AG08395 (cell line): ENCODE measurements around the gene SEPHS1.
"Not testable (repeated sequence)": the region's sequence is repeated elsewhere in the genome, so short reads cannot be mapped to it uniquely, and the experiment has no call there.

Source experiments
- DNase-seq: peaks from one replicate; pipeline ENCODE4 v3.0.0; 2012; ENCODE audit warnings: mixed read lengths, low spot score

SEPHS1 gene, protein sequence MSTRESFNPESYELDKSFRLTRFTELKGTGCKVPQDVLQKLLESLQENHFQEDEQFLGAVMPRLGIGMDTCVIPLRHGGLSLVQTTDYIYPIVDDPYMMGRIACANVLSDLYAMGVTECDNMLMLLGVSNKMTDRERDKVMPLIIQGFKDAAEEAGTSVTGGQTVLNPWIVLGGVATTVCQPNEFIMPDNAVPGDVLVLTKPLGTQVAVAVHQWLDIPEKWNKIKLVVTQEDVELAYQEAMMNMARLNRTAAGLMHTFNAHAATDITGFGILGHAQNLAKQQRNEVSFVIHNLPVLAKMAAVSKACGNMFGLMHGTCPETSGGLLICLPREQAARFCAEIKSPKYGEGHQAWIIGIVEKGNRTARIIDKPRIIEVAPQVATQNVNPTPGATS

DNA sequence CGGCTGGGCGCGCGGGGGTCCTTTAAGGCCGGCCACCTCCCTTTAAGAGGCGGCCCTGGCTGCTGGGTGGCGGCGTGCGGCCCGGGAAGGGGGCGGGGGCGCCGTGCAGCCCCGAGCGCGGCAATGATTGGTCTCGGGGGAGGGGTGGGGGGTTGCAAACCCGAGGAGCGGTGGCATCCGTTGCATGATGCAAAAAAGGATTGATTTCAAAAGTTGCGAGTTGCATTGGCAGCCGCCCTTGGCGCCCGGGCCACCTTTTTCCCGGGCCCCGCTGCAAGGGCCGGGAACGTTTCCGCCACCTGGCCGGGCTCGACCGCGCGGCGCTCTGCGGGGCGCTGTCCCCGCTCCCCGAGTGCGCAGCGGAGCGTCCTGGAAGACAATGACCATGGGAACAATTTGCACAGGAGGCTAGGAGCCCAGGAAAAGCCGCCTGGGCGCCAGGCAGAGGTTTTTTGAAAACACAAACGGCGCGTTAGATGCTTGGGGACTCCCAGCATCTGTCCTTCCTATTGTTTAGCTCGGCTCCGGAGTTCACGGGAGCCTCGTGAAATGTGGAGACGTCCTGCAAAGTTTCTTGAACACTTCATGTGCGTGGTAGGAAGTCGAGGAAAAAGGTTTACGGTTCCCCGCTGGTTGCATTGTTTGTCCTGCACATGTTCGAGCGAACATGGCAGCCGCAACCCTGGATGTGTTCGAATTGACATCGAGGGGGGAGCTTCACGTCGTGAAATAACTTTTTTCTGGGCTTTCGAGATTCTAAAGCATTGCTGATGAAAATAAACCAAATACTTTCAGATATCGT is at the start of gene SEPHS1:
TSS of gene SEPHS1 (minus strand) at position 78 of the 802 bp plus-strand sequence. CDS start 3,343 bp downstream, outside the sequence.
- DNase-seq = peak; percentile 72

DNA sequence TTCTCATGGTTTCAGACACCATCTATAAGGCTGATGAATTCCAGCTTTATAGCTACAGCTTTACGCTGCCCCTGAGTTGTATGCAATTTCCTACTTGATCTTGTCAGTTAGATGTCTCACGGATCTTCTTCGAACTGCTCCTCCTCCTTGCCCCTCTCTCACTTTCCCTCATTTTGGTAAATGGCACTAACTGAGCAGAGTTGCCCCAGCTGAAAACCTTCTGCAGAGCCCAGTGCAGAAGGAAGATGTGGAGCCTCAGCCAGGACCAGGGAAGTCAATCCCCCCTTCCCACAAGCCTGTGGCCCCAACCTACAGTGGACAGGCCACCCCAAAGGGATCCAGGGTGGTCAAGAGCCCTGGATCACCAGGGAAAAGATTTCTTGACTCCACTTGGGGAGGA is 49.0 kb upstream of the SEPHS1 start:
- no peak for DNase-seq

DNA sequence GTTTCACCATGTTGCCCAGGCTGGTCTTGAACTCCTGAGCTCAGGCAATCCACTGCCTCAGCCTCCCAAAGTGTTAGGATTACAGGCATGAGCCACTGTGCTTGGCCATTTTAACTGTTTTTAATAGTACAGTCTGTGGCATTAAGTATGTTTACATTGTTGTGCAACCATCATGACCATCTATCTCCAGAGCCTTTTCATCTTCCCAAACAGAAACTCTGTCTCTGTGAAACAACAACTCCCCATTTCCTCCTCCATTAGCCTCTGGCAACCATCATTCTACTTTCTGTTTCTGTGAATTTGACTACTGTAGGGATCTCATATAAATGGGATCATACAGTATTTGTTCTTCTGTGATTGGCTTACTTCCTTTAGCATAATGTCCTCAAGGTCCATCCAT is 48.3 kb upstream of the SEPHS1 start:
- DNase-seq = no peak

DNA sequence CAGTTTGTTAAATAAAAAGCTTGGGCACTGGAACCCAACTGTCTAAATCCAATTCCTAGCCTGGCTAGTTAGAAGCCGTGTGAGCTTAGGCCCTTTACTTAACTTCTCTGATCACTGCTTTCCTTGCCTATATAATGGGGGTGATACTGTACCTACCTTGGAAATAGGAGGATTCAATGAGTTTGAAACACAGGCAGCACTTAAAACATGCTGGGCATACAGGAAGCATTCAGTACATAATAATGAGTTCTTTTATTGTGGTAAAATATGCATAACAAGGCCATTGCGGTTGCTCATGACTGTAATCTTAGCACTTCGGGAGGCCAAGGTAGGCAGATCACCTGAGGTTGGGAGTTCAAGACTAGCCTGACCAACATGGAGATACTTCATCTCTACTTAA is 47.4 kb upstream of the SEPHS1 start:
- DNase-seq = no peak

DNA sequence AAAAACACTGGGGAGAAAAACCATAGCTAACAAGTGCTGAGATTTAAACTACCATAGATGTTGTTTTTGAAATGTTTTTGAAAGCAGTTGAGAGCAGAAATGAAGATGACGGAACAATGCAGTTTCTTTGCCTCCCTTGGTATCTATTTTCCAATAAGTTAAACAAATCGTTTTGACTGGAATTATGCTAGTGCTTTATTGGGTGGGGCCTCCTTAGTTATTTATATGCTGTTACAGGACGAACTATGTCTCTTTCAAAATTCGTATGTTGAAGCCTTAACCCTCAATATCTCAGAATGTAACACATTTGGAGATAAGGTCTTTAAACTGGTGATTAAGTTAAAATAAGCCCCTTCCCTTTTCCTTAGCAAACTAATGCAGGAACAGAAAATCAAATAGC is 45.5 kb upstream of the SEPHS1 start:
- no peak for DNase-seq

DNA sequence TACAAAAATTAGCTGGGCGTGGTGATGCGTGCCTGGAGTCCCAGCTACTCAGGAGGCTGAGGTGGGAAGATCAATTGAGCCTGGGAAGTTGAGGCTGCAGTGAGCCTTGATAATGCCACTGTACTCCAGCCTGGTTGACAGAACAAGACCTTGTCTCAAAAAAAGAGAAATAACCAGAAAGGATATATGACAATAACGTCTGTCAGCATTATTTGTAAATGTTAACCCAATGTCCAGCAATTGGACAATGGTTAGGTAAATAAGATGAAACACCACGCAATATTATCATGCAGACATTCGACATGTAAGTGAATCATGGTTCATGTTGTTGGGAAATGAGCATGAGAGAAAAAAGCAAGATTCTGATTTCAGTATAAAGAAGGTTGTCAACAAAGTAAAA is 44.6 kb upstream of the SEPHS1 start:
- DNase-seq = no peak

DNA sequence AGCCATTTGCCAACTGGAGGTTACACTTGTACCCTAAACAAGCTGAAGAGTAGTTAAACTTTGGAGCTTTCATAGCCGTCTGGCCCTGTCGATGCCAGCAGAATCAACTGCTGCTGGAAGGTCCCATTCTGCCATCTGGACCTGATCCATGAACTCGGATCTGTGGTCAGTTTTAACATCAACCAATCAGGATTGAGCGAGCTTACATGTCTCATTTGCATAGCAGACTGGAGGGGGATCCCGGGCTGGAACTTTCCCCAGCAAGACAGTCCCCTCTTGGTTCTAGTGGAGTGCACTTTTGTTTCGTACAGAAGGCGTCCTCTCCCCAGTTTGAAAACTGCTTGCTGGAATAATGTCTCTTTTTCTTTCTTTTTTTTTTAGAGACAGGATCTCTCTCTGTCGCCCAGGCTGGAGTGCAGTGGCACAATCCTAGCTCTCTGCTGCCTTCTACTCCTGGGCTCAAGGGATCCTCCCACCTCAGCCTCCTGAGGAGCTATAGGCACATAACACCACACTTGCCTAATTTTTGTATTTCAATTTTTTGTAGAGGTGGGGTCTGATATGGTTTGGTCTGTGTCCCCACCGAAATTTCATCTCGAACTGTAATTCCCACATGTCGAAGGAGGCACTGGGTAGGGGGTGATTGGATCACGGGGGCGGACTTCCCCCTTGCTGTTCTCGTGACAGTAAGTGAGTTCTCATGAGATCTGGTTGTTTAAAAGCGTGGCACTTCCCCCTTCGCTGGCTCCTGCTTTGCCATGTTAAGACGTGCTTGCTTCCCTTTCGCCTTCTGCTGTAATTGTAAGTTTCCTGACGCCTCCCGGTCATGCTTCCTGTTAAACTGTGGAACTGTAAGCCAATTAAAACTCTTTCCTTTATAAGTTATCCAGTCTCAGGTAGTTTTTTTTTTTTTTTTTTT is 42.8 kb upstream of the SEPHS1 start:
- DNase-seq = no peak

DNA sequence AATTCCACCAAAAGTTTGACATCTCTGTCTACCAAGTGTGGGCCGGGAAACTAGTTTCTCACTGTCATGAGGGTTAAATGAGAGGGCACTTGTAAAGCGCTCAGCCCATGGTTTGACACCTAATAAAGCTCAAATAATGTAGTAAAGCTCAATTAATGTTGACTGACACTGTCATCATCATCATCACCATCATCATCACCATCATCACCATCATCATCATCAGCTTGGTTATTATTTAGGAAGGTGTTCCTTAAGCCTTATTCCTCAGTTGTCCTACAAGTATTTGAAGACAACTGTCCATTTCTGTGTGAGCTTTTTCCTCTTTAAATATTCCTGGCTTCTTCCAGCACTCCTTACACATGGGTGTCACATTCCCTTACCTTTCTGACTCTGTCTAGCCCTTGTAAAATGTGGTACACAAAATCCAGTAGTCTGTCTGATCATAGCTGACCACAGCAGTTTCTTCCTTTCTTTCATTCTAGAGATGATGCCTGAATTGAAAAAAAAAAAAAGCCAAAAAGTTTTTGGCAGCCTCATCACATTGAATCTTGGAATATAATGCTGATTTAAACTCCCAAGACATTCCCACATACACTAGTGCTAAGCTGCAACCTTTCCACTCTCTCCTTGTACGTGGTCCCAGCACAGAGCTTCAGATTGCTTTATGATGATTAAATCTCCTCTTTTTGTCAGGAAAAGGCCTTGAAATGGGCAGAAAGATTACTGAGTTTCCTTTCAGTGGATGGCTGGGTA is 40.6 kb upstream of the SEPHS1 start:
- no peak for DNase-seq

DNA sequence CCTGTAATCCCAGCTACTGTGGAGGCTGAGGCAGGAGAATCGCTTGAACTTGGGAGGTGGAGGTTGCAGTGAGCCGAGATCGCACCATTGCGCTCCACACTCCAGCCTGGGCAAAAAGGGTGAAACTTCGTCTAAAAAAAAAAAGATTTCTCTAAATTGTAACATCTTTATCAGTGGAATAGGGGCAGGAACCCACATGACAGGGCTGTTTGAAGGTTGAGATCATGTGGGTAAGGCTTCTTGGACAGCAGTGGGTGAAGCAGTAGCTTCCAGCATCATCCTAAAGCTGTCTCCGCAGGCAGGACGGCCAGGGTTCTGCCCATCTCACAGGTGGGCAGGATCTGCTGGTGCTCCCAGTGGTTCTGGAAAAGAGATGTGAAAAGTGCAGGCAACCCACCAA is 37.9 kb upstream of the SEPHS1 start:
- DNase-seq = no peak

DNA sequence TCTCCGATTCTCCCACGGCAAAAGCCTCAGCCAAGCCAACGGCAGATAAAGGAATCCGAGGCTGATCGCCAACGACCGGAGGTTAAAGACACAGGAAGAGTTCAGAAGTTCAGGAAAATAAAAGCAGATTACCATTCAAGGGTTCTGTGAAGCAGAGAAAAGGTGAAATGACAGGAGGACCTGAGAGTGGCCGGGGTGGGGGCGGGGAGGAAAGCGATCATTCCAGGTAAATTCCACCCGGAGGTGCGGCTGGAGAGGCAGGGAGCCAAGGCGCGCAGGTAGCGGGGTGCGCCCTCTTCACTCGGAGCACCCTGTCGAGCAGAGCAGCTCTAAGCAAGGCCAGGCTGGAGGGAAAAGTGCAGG is 35.3 kb upstream of the SEPHS1 start:
- no peak for DNase-seq

DNA sequence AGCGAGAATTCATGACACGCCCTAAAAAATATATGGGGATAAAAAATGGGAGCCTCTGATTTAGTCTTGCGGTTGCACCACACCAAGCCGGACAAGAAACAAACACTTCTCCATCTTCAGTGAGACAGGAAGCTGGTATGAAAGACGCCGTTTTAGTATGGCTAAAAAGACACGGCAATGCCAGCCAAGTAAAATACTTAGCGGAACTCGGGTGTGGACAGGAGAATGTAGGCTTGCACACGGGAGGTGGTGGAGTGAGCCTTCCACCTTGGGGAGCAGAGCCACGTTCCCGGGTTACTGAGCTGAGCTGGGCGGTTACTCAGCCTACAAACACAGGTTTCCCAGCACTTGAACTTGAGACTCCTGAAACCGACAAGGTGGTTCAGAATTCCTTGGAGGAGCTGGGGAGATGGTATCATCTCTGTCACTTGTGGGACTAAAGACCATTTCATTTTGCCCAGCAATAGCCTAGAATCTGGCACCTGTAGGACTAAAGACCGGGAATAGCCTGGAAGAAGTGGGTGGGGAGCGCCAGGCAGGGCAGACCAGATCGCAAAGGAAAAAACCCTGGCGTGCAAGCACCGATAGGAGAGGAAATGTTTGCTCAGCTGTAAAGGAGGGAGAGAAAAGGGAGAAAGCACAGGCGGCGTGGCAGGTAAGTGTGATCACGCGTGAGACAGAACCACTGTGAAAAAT is 34.8 kb upstream of the SEPHS1 start:
- no peak for DNase-seq

DNA sequence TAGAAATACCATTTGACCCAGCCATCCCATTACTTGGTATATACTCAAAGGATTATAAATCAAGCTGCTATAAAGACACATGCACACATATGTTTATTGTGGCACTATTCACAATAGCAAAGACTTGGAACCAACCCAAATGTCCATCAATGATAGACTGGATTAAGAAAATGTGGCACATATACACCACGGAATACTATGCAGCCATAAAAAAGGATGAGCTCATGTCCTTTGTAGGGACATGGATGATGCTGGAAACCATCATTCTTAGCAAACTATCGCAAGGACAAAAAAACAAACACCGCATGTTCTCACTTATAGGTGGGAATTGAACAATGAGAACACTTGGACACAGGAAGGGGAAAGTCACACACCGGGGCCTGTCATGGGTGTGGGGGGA is 31.0 kb upstream of the SEPHS1 start:
- DNase-seq = not testable (repeated sequence)

DNA sequence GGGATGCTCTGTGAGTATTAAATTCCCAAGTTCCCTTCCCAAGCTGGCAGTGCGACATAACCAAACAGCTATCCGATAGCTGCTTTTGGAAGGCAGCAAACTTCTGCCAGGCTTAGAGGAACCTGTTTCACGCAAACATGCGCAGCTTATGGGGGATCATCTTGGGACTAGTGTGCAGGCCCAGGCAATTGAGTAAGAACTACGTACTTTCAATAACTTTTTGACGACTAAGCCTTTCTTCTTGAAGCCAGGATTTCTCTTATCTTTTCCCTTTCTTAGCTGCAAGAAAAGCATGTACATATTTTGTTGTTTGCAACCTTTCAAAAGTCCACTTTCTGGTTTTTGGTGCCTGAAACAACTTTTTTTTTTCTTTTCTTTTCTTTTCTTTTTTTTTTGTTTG is 28.7 kb upstream of the SEPHS1 start:
- no peak for DNase-seq

DNA sequence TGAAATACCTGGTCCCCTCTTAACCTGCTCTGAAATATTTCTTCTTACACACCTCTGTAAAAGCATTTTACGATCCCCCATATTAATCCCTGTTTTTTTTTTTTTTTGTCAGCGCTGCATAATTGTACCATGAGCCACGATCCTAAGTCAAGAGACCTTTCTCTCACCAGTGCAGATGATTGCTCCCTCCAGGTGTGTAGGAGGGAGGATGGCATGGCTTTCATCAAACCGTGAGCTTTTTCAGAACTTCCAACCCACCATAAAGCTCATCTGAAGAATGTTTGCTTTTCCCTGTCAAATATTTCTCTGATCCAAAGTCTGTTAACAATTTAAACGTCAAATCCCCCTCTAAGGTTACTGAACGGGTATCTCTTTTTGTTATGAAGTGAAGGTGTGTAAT is 28.2 kb upstream of the SEPHS1 start:
- no peak for DNase-seq

DNA sequence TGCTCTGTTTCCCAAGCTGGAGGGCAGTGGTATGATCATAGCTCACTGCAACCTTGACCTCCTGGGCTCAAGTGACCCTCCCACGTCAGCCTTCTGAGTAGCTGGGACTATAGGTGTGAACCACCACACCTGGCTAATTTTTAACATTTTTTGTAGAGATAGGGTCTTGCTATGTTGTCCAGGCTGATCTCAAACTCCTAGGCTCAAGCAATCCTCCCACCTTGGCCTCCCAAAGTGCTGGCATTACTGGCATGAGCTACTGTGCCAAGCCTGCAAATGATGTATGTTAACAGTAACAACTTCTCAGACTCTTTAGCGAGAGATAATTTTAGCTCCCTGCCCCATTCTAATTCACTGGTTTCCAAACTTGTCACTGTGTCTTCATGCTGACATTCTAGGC is 27.7 kb upstream of the SEPHS1 start:
- no peak for DNase-seq

DNA sequence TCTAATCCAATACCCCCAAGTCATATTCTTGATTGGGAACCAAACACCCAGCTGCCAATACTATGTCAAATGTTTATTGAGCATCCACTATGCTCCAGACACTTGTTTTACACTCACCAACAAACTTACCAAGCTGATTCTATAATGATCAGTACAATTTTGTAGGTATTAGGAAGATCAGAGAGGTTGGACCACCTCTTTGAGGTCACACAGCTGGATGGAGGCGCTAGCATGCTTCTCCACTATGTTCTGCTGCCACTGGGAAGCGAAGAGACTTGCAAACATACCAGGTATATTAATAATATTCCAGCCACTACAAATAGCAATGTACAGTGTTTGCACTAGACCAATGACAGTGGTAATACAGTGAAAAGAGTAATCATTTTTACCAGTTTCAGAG is 25.6 kb upstream of the SEPHS1 start:
- DNase-seq = no peak

DNA sequence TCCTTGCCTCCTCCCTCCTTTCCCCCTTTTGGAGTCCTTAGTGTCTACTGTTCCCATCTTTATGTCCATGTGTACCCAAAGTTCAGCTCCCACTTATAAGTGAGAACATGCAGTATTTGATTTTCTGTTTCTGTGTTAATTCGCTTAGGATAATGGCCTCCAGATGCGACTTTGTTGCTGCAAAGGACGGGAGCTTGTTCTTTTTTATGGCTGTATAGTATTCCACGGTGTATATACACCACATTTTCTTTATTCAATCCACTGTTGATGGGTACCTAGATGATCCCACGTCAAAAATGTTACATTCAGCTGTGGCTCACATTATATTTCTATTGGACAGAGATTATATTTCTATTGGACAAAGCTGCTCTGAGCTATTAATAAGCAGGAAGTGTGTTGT is 24.4 kb upstream of the SEPHS1 start:
- no peak for DNase-seq

DNA sequence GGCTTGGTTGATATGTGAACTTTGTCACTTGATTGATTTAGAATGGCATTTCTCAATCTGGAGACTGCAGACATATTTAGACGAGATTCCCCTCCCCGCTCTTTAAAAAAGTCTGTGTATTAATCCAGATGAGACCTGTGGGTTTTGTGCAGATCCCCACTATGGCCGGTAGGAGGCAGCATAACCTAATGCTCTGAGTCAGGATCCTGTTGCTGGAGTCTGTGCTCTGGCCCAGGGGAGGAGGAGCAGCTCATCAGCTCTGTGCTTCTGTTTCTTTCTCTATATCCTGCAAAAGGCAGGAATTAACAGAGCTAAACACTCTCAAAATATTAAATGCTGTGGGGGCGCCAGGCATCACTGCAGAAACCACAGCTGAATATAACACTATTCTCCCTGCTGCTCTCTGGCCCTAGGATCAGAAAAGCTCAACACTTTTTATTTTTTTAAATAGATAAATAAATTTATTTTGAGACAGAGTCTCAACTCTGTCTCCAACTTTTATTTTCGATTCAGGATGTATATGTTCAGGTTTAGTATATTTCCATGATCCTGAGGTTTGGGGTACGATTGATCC is 23.9 kb upstream of the SEPHS1 start:
- peak; percentile 95 for DNase-seq

DNA sequence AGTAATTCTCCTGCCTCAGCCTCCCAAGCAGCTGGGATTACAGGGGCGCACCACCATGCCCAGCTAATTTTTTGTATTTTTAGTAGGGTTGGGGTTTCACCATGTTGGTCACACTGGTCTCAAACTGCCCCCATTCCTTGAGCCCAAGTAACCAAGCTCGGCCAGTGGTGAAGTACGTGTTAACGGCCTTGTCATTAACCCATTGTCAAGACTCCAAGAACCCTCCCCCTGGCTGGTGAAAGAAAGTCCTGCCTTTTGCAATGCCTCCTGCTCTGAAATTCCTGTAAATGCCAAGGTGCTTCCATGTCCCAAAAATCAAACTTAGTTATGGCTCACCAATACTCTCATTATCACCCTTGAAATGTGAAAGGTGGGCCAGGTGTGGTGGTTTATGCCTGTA is 18.8 kb upstream of the SEPHS1 start:
- no peak for DNase-seq

DNA sequence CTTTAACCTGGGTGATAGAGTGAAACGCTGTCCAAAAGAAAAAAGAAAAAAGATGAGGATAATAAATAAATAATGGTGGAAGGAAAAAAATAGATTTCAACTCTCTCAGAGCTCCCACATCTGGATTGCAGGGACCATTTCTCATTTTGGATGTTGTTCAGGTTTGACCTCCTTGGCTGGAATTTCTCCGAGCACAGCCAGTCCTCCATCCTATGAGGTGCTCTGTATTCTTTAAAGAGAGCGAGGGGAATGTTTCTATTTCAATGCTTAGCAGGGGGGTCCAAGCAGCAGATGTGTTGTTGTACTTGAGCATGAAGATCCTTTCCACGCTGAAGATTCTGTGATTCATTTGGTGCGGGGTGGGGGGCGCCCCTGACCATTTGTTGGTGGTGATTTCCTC is 17.7 kb upstream of the SEPHS1 start:
- DNase-seq = no peak

DNA sequence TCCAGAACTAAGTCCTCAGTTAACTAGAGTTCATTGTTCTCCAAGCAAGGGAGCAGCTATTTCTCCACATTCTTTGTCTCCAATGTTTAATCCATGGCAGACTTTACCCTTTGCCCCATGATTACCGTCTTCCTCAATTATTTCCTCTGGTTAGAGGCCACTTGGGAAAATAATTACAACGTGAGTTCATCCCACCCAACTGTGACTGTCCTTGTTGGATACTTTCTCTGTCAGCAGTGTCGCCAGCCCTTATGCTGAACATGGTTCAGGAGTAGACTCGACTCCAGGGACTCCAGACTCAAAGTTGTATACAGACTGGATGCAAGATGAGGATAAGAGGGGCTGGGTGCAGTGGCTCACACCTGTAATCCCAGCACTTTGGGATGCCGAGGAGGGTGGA is 17.1 kb upstream of the SEPHS1 start:
- DNase-seq = no peak
